HFFc6 (cell line): ENCODE measurements around the gene MMP3. TPM values are rescaled to one million over a fixed set of nuclear protein-coding genes. Genes with fewer than 3 reads are reported as not detected.

Source experiments
- DNase-seq: peaks from one replicate; pipeline ENCODE4 v3.0.0-alpha.2; 2018
- H3K27ac Mint-ChIP-seq: 2 replicates; pipeline ENCODE4 v1.8.0; 2020; ENCODE audit warnings: mild to moderate bottlenecking, mixed read lengths
- H3K27me3 Mint-ChIP-seq: 2 replicates; pipeline ENCODE4 v1.8.0; 2021; ENCODE audit warnings: mild to moderate bottlenecking, moderate library complexity, mixed read lengths; ENCODE audit not compliant: insufficient read depth
- H3K36me3 Mint-ChIP-seq: 2 replicates; pipeline ENCODE4 v1.8.0; 2021; ENCODE audit warnings: low read depth, mixed read lengths
- H3K4me1 Mint-ChIP-seq: 2 replicates; pipeline ENCODE4 v1.8.0; 2020; ENCODE audit warnings: low read depth, mixed read lengths
- H3K4me3 Mint-ChIP-seq: 2 replicates; pipeline ENCODE4 v1.8.0; 2020; ENCODE audit warnings: mild to moderate bottlenecking, moderate library complexity, mixed read lengths
- H3K9me3 Mint-ChIP-seq: 2 replicates; pipeline ENCODE4 v1.8.0; 2020; ENCODE audit warnings: mild to moderate bottlenecking, mixed read lengths
- total RNA-seq, 6 experiments: library from RNA; stranded (reverse); fragmentation: NEBNext Ultra II Directional; extraction: Animal tissue kit (Norgen Biotek cat#: 25700); gene quantifications; 2 replicates in 1 of 6; 3 replicates in 5 of 6; pipeline ENCODE4 v1.2.3, GENCODE V29; 2021
- TF ChIP-seq, protein P1 (sequence below): fragments of 200-600 bp; sonication (generic); IDR thresholded peaks from 2 replicates; pipeline ENCODE4 v1.5.0; 2021; ENCODE audit warnings: antibody characterized with exemption, mild to moderate bottlenecking

Gene MMP3
- total RNA-seq, 6 experiments from 2014 or later: 35.4 to 112 (median 42.1) TPM

- Mint-ChIP-seq H3K27ac (no peak overlapping the region), H3K4me3 (no peak overlapping the region; the same call in 1 of the 2 replicates), H3K4me1 (peaks cover 35% of the 10 kb centered on the region), H3K36me3 (peaks cover 5% of the 10 kb centered on the region; the same call in 1 of the 2 replicates), H3K9me3 (peaks cover 12% of the 10 kb centered on the region), H3K27me3 (peaks cover 3% of the 10 kb centered on the region)
- TF ChIP-seq, protein P1, sequence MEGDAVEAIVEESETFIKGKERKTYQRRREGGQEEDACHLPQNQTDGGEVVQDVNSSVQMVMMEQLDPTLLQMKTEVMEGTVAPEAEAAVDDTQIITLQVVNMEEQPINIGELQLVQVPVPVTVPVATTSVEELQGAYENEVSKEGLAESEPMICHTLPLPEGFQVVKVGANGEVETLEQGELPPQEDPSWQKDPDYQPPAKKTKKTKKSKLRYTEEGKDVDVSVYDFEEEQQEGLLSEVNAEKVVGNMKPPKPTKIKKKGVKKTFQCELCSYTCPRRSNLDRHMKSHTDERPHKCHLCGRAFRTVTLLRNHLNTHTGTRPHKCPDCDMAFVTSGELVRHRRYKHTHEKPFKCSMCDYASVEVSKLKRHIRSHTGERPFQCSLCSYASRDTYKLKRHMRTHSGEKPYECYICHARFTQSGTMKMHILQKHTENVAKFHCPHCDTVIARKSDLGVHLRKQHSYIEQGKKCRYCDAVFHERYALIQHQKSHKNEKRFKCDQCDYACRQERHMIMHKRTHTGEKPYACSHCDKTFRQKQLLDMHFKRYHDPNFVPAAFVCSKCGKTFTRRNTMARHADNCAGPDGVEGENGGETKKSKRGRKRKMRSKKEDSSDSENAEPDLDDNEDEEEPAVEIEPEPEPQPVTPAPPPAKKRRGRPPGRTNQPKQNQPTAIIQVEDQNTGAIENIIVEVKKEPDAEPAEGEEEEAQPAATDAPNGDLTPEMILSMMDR: no peak
- no peak for DNase-seq
Observed at GRCh38 chr11:102829316-102830000, 14.0 kb downstream of the MMP3 start.

DNA sequence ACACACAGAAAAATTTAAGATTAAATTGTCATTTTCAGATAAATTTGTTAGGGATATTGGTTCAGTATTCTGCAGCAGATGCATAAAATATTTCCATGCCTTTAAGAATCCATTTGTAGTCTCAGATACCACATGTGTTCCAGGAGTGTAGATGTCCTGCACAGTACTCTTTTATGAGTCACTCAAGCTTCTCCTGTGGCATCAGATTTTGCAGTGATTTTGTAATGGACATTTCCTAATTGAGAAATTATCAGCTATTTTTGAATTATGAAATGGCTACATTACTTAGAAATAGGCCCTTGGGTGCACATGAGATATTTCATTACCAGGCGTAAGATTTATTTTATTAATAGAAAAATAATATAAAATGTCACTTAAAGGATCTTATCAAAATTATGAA is 18.9 kb downstream of the MMP3 start:
- no peak overlapping the region for H3K4me3 Mint-ChIP-seq
- H3K27ac Mint-ChIP-seq: no peak overlapping the region
- H3K9me3 Mint-ChIP-seq: peaks cover 12% of the 10 kb centered on the region
- peaks cover 5% of the 10 kb centered on the region for H3K27me3 Mint-ChIP-seq
- no peak for DNase-seq
- H3K36me3 Mint-ChIP-seq: peaks cover 5% of the 10 kb centered on the region; the same call in 1 of the 2 replicates
- H3K4me1 Mint-ChIP-seq: peaks cover 6% of the 10 kb centered on the region
- TF ChIP-seq, protein P1: no peak

DNA sequence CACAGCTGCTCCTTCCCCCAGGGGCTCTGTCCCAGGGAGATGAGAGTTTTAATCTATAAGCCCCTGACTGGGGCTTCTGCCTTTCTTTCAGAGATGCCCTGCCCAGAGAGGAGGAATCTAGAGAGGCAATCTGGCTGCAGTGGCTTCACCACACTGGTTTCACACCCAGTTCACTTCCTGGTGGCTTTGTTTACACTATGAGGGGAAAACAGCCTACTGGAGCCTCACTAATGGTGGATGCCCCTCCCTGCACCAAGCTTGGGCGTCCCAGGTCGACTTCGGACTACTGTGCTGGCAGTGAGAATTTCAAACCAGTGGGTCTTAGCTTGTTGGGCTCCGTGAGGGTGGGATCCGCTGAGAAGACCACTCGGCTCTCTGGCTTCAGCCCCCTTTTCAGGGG is 23.9 kb downstream of the MMP3 start:
- Mint-ChIP-seq H3K27ac (no peak overlapping the region), H3K27me3 (peaks cover 19% of the 10 kb centered on the region), H3K9me3 (peaks cover 21% of the 10 kb centered on the region), H3K36me3 (peaks cover 27% of the 10 kb centered on the region), H3K4me1 (no peaks in the 10 kb centered on the region), H3K4me3 (no peak overlapping the region)
- TF ChIP-seq, protein P1: no peak
- DNase-seq: no peak

- peaks cover 21% of the 10 kb centered on the region for H3K9me3 Mint-ChIP-seq
- no peak for DNase-seq
- H3K27me3 Mint-ChIP-seq: peaks cover 15% of the 10 kb centered on the region
- peaks cover 7% of the 10 kb centered on the region for H3K4me1 Mint-ChIP-seq
- peaks cover 25% of the 10 kb centered on the region for H3K36me3 Mint-ChIP-seq
- H3K4me3 Mint-ChIP-seq: no peak overlapping the region
- no peak overlapping the region for H3K27ac Mint-ChIP-seq
- TF ChIP-seq, protein P1: no peak
Observed at GRCh38 chr11:102813484-102813883, 29.9 kb downstream of the MMP3 start.

GRCh38 chr11:102812188-102812587 is 31.2 kb downstream of the MMP3 start:
- H3K4me1 Mint-ChIP-seq: peaks cover 7% of the 10 kb centered on the region
- no peak overlapping the region for H3K4me3 Mint-ChIP-seq
- peaks cover 12% of the 10 kb centered on the region for H3K36me3 Mint-ChIP-seq
- TF ChIP-seq, protein P1: no peak
- H3K27ac Mint-ChIP-seq: no peak overlapping the region
- DNase-seq: no peak
- H3K9me3 Mint-ChIP-seq: peaks cover 13% of the 10 kb centered on the region
- peaks cover 11% of the 10 kb centered on the region for H3K27me3 Mint-ChIP-seq
